Activated gamma-delta T cell treated with anti-CD3 and anti-CD28 coated beads, Interleukin-2, amount 50 U/mL, for 16 hours (primary cell): ENCODE data around the gene PCBD2.
"Not testable (repeated sequence)": the region's sequence is repeated elsewhere in the genome, so short reads cannot be mapped to it uniquely, and the experiment has no call there.

Experiments
- DNase-seq: peaks from one replicate; pipeline ENCODE4 v3.0.0-alpha.2; 2020; ENCODE audit warnings: low read depth

Gene PCBD2

GRCh38 chr5:134904610-134905245 is at the start of gene PCBD2:
PCBD2 (plus strand) TSS chr5:134905131; CDS start chr5:134905140, 9 bp downstream.
- DNase-seq, result peak; percentile 88

DNA sequence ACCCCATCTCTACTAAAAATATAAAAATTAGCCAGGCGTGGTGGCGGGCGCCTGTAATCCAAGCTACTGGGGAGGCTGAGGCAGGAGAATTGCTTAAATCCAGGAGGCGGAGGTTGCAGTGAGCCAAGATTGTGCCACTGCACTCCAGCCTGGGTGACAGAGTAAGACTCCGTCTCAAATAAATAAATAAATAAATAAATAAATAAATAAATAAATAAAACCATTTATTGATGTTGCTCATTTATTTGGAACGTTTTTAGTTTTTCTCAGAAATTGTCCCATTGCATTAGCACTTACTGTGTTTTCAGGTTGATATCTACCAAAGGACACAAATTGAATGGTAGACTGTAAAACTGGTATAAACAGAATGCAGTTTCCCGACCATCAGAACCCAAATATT is 48.5 kb upstream of the PCBD2 start:
- not testable (repeated sequence) for DNase-seq

DNA sequence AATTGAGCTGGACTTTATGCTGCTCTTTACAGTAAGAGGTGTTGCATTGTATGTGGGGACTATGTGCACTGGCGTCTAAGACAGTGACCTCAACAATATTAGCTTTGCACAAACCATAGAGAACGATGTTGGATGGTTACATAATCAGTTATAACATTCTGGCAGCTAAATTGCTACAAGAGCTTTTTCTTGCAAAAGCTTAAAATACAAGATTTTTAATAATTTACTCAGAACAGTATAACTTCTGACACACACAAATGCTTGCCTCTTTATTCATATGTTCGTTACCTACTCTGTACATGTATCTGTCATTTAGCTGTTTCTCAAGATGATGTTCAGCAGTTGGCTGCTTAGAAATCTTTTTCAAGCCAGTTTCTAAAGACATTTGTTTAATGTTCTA is 47.5 kb upstream of the PCBD2 start:
- no peak for DNase-seq

- no peak for DNase-seq
Measured at GRCh38 chr5:134864707-134865106, 40.2 kb upstream of the PCBD2 start.

DNA sequence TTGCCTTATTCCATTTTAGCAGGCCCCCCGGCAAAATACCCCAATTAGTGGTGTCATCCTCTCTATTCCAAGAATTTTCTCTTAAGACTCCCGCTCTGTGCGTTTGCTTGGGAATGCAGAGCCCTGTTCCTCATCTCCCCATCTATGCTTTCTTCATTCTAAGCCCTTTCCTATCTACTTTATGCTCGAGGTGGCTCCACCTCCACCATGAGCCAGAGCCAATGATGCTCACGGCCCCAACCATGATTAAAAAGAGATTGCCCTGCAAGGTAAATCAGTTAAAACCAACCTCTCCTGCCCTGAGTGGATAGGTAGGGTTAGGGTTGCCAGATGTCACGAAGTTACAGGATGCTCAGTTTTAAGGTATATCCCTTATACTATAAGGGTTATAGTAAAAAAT is 31.4 kb upstream of the PCBD2 start:
- DNase-seq, result no peak

GRCh38 chr5:134873987-134874830 is 30.7 kb upstream of the PCBD2 start, which contains the start of gene TXNDC15:
TXNDC15 (plus strand) TSS chr5:134874371; CDS start chr5:134874428, 57 bp downstream.
- peak; percentile 65 for DNase-seq

DNA sequence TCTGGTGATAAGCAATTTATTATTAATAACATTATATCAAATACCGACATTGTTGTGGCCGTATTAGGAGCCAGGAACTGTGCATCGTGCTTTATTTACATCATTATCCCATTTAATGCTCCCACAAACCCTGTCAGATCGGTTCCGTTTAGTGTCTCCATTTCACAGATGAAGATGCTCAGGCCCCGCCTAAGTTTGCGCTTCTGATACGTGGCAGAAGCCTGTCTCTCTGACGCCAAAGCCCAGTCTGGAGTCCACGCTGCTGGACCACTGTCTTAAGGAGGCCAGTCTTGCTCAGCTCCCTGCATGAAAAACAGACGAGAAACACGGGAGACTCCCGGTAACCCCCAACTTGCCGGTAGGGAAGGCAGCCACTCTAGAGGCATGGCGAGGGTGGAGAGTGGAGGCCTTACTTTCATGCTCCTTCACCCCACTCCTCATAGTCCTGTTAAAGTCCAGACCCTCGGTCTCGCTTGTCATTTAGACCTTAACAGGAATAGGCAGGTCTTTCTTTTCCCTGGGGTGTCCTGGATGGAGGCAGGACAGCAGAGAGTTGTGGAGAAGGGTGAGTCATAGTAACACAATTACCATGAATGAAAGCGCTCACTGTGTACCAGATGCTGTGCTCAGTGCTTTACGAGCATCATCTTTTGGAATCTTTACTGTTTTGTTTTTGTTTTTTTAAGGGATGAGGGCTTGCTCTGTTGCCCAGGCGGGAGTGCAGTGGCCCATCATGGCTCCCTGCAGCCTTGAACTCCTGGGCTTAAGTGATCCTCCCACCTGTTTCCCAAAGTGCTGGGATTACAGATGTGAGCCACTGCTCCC is 29.9 kb upstream of the PCBD2 start:
- peak; percentile 12 for DNase-seq

DNA sequence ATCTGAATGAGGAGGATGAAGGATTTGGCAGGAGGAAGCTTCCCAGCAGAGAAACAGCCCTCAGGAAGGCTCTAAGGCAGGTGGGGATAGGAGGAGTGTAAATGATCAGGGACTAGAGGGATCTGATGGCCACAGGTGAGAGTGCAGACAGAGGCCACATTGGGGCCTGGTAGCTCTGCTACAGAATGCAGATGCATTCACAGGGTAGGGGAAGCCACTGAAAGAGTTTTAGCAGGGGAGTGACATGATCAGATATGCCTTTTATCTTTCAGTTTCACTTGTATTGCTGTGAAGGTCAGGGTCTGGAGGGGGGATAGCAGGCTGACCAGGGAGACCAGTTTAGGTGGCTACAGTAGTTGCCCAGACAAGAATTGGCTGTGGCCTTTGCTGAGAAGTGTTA is 27.8 kb upstream of the PCBD2 start:
- no peak for DNase-seq

DNA sequence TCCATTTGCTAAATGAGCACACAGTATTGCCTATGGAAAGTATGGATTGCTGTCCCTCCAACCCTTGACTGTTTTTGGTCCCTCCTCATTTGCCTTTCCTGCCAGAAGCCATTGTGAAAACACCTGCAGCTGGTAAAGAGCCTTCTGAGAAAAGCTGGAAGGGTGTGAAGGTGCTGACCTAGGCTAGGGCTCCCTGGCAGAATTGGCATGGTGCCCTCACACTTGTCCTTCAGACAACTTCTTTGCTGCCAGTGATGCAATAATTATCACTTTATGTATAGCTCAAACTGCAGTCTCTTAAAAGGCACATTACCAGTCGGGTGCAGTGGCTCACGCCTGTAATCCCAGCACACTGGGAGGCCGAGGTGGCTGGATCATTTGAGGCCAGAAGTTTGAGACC is 26.5 kb upstream of the PCBD2 start:
- DNase-seq, result no peak

DNA sequence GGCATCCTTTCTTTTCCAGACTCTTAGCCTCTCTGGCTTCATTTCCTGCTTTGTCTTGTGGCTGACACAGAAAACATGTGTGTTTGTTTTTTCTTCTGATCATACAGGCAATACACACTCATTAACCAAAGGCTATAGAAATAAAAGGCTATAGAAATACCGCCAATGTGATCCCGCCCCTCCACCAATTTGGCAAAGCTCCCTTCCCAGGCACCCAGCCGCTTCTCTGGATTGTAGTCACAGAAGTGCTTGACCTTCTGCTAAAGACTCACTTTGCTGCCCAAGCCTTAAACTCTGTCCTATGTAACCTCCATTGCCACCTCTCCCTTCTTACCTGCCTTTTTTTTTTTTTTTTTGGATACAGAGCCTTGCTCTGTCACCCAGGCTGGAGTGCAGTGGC is 25.5 kb upstream of the PCBD2 start:
- no peak for DNase-seq

- not testable (repeated sequence) for DNase-seq
Measured at GRCh38 chr5:134880937-134881336, 24.0 kb upstream of the PCBD2 start.

GRCh38 chr5:134881711-134882110 is 23.2 kb upstream of the PCBD2 start:
- DNase-seq, result not testable (repeated sequence)

DNA sequence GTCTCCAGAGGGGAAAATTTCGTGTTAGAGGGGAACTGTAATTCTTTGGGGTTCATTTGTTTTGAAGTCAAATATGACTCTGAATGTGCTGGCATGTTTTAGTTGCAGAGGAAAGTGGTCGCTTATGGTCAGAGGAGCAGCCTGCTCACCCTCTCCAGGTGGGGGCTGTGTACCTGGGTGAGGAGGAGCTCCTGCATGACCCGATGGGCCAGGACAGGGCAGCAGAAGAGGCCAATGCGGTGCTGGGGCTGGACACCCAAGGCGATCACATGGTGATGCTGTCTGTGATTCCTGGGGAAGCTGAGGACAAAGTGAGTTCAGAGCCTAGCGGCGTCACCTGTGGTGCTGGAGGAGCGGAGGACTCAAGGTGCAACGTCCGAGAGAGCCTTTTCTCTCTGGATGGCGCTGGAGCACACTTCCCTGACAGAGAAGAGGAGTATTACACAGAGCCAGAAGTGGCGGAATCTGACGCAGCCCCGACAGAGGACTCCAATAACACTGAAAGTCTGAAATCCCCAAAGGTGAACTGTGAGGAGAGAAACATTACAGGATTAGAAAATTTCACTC is 17.3 kb upstream of the PCBD2 start:
- no peak for DNase-seq

DNA sequence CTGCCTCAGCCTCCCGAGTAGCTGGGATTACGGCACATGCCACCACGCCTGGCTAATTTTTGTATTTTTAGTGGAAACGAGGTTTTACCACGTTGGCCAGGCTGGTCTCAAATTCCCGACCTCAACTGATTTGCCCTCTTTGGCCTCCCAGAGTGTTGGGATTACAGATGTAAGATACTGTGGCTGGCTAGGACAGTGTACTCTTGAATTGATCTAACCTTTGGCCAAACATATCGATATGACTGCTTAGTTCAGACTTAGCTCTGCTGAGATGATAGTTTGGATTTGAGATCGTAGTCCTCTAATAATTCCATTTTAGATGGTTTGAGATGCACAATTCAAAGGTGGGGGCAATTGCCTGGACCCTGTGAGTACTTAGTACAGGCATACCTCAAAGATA is 15.6 kb upstream of the PCBD2 start:
- no peak for DNase-seq

DNA sequence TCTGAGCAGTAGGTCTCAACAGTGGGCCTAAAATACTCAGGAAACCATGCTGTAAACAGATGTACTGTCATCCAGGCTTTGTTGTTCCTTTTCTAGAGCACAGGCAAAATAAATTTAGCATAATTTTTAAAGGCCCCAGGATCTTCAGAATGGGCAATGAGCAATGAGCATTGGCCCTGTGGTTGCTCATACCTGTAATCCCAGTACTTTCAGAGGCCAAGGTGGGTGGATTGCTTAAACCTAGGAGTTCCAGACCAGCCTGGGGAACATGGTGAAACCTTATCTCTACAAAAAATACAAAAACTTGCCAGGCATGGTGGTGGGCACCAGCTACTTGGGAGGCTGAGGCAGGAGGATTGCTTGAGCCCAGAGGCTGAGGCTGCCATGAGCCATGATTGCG is 13.5 kb upstream of the PCBD2 start:
- DNase-seq, result no peak

DNA sequence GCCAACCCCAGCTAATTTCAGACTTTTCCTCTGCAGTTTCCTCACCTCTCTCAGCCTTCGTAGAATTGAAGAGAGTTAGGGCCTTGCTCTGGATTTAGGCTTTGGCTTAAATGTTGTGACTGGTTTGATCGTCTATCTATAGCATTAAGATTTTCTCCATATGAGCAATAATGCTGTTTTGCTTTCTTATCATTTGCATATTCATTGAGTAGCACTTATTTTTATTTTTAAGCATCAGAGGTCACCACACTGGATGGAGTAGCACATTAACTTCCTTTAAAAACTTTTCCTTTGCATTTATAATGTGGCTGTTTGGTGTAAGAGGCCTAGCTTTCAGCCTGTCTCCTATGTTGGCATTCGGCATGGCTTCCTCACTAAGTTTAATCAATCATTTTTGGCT is 12.6 kb upstream of the PCBD2 start:
- no peak for DNase-seq

- no peak for DNase-seq
Measured at GRCh38 chr5:134892926-134893325, 12.0 kb upstream of the PCBD2 start.

DNA sequence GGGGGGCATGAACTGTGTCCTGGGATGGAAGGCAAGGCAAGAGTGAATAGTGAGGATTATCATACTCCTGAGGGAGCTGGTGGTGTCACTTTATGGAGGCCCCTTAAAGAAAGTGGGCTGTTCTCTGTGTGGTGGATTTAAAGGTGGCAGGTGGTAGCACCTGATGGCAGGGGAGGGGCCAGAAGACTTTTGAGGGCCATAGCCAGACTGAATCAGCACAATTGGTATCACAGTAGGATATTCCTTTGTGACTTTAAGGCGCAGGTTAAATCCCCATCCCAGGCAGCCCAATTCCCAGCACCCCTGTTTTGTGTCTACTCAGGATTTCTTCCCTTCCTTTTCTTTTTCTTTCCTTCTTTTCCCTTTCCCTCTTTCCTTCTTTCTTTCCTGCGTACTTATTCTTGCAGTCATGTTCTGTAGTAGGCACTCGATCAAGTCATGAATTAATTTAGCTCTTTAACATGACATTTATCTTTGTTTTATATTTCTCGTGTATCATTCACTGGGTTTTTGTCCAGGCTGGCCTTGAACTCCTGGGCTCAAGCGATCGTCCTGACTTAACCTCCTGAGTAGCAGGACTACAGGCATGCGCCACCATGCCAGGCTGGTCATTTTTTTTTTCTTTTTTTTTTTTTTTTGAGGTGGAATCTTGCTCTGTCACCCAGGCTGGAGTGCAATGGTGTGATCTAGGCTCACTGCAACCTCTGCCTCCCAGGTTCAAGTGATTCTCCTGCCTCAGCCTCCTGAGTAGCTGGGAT is 11.0 kb upstream of the PCBD2 start:
- no peak for DNase-seq

DNA sequence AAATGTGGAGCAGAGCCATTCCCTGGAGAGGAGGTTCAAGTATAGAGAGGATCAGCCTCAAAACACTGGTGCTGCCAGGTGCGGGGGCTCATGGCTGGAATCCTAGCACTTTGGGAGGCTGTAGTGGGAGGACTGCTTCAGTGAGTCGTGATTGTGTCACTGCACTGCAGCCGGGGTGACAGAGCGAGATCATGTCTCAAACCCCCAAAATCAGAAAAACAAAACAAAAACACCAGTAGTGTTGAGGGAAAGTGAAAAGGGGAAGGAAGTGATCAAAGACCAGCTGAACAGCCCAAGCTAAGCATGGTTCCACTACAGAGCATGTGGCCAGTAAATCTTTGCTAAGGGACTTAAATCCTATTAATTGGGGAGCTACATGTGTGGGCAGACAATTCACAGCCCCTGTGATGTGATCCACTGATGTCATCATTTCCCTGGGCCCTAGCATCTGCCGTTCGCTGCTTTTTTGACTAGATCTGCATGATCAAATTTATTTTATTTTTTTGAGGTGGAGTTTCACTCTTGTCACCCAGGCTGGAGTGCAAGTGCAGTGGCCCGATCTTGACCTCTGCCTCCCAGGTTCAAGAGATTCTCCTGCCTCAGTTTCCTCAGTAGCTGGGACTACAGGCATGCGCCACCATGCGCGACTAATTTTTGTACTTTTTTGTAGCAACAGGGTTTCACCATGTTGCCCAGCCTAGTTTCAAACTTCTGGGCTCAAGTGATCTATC is 2.7 kb upstream of the PCBD2 start:
- no peak for DNase-seq

- peak; percentile 22 for DNase-seq
Measured at GRCh38 chr5:134905246-134905996, 490 bp downstream of the PCBD2 start.
